ENCODE results near the gene CD247. TPM values are rescaled to one million over a fixed set of nuclear protein-coding genes. Genes with fewer than 3 reads are reported as not detected.

The CD247 gene
- total and polyA plus RNA-seq, 10 of the 15 experiments (the other 5 are each of a cell fraction or from before 2014, with no cell fraction given), result 0.10 to 0.77 (median 0.30) TPM

DNA sequence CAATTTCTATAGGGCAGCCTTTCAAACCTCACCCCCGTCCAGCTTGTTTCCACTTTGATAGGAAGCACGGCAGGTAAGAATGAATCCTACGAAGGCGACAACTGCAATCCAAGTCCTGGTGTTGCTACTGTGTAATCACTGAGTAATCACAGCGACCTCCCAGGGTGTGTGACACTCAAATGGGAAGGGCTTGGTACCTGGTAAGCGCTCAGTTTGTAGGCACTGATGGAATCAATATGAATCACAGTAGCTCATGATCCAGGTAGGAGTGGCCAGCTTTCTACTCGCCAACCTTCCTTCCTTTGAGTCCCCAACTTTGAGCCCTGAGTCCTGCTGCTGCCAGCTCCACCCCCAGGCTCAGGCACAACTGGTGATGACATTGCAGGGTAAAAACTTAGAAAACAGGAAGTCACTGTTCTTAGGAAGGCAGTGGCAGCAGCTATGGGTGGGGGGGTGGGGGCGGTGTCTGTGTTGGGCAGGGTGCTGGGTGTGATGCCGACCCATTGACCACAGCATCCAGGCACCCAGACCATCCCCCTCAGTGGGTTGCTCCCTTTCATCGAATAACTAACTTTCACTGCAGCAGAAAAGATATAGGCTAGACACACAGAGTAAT lies 70.7 kb downstream of the CD247 start:
- SMC1A ChIA-PET (ENCODE audit: uncharacterized antibody, unreplicated experiment), result interaction anchor here (0.8 to 1.9 kb wide), 8 partner anchors 9 to 381 kb away, joined by 3 to 13 read pairs (median 4); no protein-coding TSS in a partner anchor
- POLR2A ChIA-PET, result interaction anchor here (1.1 kb wide), 1 partner anchor 8 kb away, joined by 3 read pairs; no protein-coding TSS in a partner anchor
- peaks cover 10% of the 10 kb centered on the region for H3K4me1 ChIP-seq (ENCODE audit: control insufficient read depth, insufficient read depth, low read length)
- no peak overlapping the region for H3K4me3 ChIP-seq
- no peaks in the 10 kb centered on the region for H3K9me3 ChIP-seq (replicated peaks; ENCODE audit: control insufficient read depth, insufficient read depth, low read length)
- TF ChIP-seq KAT2A (conservative IDR thresholded peaks at IDR 0.05; ENCODE audit: control insufficient read depth, low read depth, low read length) (no peak), SPI1 (IDR thresholded peaks at IDR 0.05; ENCODE audit: borderline replicate concordance, insufficient read depth, low read depth, low read length) (peak; percentile 78; the same call in 1 of the 2 replicates)
- WGBS (ENCODE audit: insufficient coverage, insufficient replicate concordance, low lambda C conversion rate, missing lambda C conversion rate), result 9% methylated on average over 10 of the region's 10 CpGs
- H2AFZ ChIP-seq (ENCODE audit: control insufficient read depth, low read depth, low read length), result peak overlapping the region; percentile 85
- no peak for FAIRE-seq
- in situ Hi-C loops (cut with MboI), result loop anchor here (10.0 kb wide), 2 partner anchors 183 to 533 kb away; no protein-coding TSS in a partner anchor
- no peak for DNase-seq (ENCODE audit: low read depth, low spot score)
- intact Hi-C loops (cut with micrococcal nuclease; ENCODE audit: unreplicated experiment), result loop anchor here (10.0 kb wide), 2 partner anchors 323 to 533 kb away; no protein-coding TSS in a partner anchor
- peak; percentile 89 for ATAC-seq
- peak overlapping the region; percentile 10; the same call in 1 of the 2 replicates for H3K9ac ChIP-seq (ENCODE audit: control insufficient read depth, insufficient read depth, low read length)
- RAD21 ChIA-PET (ENCODE audit: unreplicated experiment), result interaction anchor here (0.6 to 2.0 kb wide), 10 partner anchors 8 to 537 kb away, joined by 3 to 8 read pairs (median 5); no protein-coding TSS in a partner anchor
- no peaks in the 10 kb centered on the region for H3K79me2 ChIP-seq (ENCODE audit: control insufficient read depth, insufficient read depth, low read length)
- no peaks in the 10 kb centered on the region for H4K20me1 ChIP-seq (ENCODE audit: control insufficient read depth, insufficient read depth)
- CTCF ChIA-PET, result interaction anchor here (0.6 to 2.7 kb wide), 15 partner anchors 8 to 389 kb away, joined by 3 to 29 read pairs (median 3); partner anchors contain the start of genes CREG1 and POU2F1
- no peaks in the 10 kb centered on the region for H3K27me3 ChIP-seq (replicated peaks in 1 of 2; ENCODE audit: control insufficient read depth in 2 of 2, insufficient read depth in 2 of 2, low read length in 1 of 2)
- BruUV-seq (replicated peaks), result no TSS peak
- H3K36me3 ChIP-seq (ENCODE audit: control insufficient read depth in 2 of 2, insufficient read depth in 2 of 2, low read length in 1 of 2), result no peaks in the 10 kb centered on the region
- H3K4me2 ChIP-seq (ENCODE audit: control insufficient read depth, insufficient read depth), result peak overlapping the region; percentile 52; the same call in 1 of the 2 replicates
- H3K27ac ChIP-seq (ENCODE audit: control insufficient read depth, insufficient read depth), result no peak overlapping the region

DNA sequence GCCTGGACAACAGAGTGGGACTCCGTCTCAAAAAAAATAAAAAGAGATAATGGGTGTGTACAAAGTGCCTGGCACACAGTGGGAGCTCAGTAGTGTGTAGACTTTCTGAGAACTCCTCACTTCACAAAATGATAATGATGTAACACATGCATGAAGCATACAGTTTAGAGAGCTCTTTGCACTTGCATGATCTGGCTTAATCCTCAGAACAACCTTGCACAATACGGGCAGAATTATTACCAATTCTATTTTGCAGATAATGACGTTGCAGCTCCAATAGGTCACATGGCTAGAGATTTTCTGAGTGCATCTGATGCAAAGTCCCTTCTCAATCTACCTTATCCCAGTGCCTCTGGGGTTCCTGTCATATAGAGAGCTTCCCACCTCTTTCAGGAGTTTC lies 71.4 kb downstream of the CD247 start:
- Histone ChIP-seq H3K4me1 (ENCODE audit: control insufficient read depth, insufficient read depth, low read length) (peaks cover 10% of the 10 kb centered on the region), H3K4me2 (ENCODE audit: control insufficient read depth, insufficient read depth) (no peak overlapping the region)
- TF ChIP-seq, protein P1, sequence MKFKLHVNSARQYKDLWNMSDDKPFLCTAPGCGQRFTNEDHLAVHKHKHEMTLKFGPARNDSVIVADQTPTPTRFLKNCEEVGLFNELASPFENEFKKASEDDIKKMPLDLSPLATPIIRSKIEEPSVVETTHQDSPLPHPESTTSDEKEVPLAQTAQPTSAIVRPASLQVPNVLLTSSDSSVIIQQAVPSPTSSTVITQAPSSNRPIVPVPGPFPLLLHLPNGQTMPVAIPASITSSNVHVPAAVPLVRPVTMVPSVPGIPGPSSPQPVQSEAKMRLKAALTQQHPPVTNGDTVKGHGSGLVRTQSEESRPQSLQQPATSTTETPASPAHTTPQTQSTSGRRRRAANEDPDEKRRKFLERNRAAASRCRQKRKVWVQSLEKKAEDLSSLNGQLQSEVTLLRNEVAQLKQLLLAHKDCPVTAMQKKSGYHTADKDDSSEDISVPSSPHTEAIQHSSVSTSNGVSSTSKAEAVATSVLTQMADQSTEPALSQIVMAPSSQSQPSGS (IDR thresholded peaks at IDR 0.05; ENCODE audit: low read length), result no peak
- TF ChIP-seq TBL1XR1 (IDR thresholded peaks at IDR 0.05; ENCODE audit: low read depth, low read length) (no peak), PAX5 (IDR thresholded peaks at IDR 0.05; ENCODE audit: borderline replicate concordance, low read depth, low read length) (no peak), ZNF24 (IDR thresholded peaks at IDR 0.05) (no peak), YY1 (IDR thresholded peaks at IDR 0.05; ENCODE audit: low read depth, low read length) (no peak), KDM1A (IDR thresholded peaks at IDR 0.05; ENCODE audit: borderline replicate concordance) (no peak), NRF1 (conservative IDR thresholded peaks at IDR 0.05; ENCODE audit: low read depth, low read length) (no peak), HCFC1 (IDR thresholded peaks at IDR 0.05; ENCODE audit: low read length) (no peak)
- TF ChIP-seq, protein P2, sequence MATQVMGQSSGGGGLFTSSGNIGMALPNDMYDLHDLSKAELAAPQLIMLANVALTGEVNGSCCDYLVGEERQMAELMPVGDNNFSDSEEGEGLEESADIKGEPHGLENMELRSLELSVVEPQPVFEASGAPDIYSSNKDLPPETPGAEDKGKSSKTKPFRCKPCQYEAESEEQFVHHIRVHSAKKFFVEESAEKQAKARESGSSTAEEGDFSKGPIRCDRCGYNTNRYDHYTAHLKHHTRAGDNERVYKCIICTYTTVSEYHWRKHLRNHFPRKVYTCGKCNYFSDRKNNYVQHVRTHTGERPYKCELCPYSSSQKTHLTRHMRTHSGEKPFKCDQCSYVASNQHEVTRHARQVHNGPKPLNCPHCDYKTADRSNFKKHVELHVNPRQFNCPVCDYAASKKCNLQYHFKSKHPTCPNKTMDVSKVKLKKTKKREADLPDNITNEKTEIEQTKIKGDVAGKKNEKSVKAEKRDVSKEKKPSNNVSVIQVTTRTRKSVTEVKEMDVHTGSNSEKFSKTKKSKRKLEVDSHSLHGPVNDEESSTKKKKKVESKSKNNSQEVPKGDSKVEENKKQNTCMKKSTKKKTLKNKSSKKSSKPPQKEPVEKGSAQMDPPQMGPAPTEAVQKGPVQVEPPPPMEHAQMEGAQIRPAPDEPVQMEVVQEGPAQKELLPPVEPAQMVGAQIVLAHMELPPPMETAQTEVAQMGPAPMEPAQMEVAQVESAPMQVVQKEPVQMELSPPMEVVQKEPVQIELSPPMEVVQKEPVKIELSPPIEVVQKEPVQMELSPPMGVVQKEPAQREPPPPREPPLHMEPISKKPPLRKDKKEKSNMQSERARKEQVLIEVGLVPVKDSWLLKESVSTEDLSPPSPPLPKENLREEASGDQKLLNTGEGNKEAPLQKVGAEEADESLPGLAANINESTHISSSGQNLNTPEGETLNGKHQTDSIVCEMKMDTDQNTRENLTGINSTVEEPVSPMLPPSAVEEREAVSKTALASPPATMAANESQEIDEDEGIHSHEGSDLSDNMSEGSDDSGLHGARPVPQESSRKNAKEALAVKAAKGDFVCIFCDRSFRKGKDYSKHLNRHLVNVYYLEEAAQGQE (IDR thresholded peaks at IDR 0.05; ENCODE audit: low read depth, low read length), result no peak

More for the DNA sequence above, 71.4 kb downstream of the CD247 start:
- CTCF ChIA-PET, result interaction anchor here (0.6 to 2.7 kb wide), 11 partner anchors 9 to 388 kb away, joined by 3 to 29 read pairs (median 4); partner anchors contain the start of gene POU2F1
- H3K9ac ChIP-seq (ENCODE audit: control insufficient read depth, insufficient read depth, low read length), result no peak overlapping the region
- FAIRE-seq, result no peak
- in situ Hi-C loops (cut with MboI), result loop anchor here (10.0 kb wide), 2 partner anchors 182 to 532 kb away; no protein-coding TSS in a partner anchor
- H3K4me3 ChIP-seq, result no peak overlapping the region
- intact Hi-C loops (cut with micrococcal nuclease; ENCODE audit: unreplicated experiment), result loop anchor here (10.0 kb wide), 2 partner anchors 322 to 532 kb away; no protein-coding TSS in a partner anchor
- H3K27ac ChIP-seq (ENCODE audit: control insufficient read depth, insufficient read depth), result no peak overlapping the region
- DNase-seq (ENCODE audit: low read depth, low spot score), result no peak
- H3K27me3 ChIP-seq (replicated peaks in 1 of 2; ENCODE audit: control insufficient read depth in 2 of 2, insufficient read depth in 2 of 2, low read length in 1 of 2), result no peaks in the 10 kb centered on the region
- SMC1A ChIA-PET (ENCODE audit: uncharacterized antibody, unreplicated experiment), result interaction anchor here (0.8 to 1.9 kb wide), 8 partner anchors 9 to 380 kb away, joined by 3 to 13 read pairs (median 4); no protein-coding TSS in a partner anchor
- H3K36me3 ChIP-seq (ENCODE audit: control insufficient read depth in 2 of 2, insufficient read depth in 2 of 2, low read length in 1 of 2), result no peaks in the 10 kb centered on the region
- H4K20me1 ChIP-seq (ENCODE audit: control insufficient read depth, insufficient read depth), result no peaks in the 10 kb centered on the region
- H3K79me2 ChIP-seq (ENCODE audit: control insufficient read depth, insufficient read depth, low read length), result no peaks in the 10 kb centered on the region
- POLR2A ChIA-PET, result interaction anchor here (1.1 kb wide), 1 partner anchor 9 kb away, joined by 3 read pairs; no protein-coding TSS in a partner anchor
- no peaks in the 10 kb centered on the region for H3K9me3 ChIP-seq (replicated peaks; ENCODE audit: control insufficient read depth, insufficient read depth, low read length)
- H2AFZ ChIP-seq (ENCODE audit: control insufficient read depth, low read depth, low read length), result peak overlapping the region; percentile 85
- RAD21 ChIA-PET (ENCODE audit: unreplicated experiment), result interaction anchor here (1.0 to 2.0 kb wide), 8 partner anchors 9 to 537 kb away, joined by 3 to 8 read pairs (median 6); no protein-coding TSS in a partner anchor
- 98% methylated on average over 3 of the region's 3 CpGs for WGBS (ENCODE audit: insufficient coverage, insufficient replicate concordance, low lambda C conversion rate, missing lambda C conversion rate)
- ATAC-seq, result no peak
- BruUV-seq (replicated peaks), result no TSS peak
